ENCODE data around the gene PPP2R5D.

The PPP2R5D gene

DNA sequence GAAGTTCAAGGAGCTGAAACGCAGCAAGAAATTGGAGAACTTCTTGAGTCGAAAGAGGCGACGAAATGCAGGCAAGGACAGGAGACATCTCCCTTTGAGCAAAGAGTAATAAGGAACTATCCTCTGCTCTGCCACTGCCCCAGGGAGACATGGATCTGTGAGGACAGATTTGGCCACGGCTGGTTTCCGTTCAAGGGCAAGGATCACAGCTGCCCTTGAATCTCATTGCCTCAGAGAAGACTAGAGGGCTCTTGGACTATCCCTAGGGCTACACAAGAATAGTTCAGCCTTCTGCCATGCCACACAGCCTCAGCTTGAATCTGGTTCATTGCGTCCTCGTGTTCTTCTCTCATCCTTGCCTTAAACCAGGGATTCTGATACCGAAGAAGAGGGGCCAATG is 44.8 kb downstream of the PPP2R5D start:
- no peak overlapping the region for H2AFZ ChIP-seq (ENCODE audit: low read depth, low read length)
- no peak overlapping the region for H3K27ac ChIP-seq (ENCODE audit: low read length)
- H3K4me2 ChIP-seq (ENCODE audit: low read length): no peak overlapping the region
- no peak for TF ChIP-seq EZH2phosphoT487 (IDR thresholded peaks at IDR 0.05; ENCODE audit: low read depth)
- TF ChIP-seq, protein P1, sequence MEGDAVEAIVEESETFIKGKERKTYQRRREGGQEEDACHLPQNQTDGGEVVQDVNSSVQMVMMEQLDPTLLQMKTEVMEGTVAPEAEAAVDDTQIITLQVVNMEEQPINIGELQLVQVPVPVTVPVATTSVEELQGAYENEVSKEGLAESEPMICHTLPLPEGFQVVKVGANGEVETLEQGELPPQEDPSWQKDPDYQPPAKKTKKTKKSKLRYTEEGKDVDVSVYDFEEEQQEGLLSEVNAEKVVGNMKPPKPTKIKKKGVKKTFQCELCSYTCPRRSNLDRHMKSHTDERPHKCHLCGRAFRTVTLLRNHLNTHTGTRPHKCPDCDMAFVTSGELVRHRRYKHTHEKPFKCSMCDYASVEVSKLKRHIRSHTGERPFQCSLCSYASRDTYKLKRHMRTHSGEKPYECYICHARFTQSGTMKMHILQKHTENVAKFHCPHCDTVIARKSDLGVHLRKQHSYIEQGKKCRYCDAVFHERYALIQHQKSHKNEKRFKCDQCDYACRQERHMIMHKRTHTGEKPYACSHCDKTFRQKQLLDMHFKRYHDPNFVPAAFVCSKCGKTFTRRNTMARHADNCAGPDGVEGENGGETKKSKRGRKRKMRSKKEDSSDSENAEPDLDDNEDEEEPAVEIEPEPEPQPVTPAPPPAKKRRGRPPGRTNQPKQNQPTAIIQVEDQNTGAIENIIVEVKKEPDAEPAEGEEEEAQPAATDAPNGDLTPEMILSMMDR (IDR thresholded peaks at IDR 0.05; ENCODE audit: low read depth, low read length): no peak
- H4K20me1 ChIP-seq (ENCODE audit: insufficient read depth, low read length): no peaks in the 10 kb centered on the region
- peaks cover 60% of the 10 kb centered on the region for H3K36me3 ChIP-seq (replicated peaks; ENCODE audit: low read depth, low read length)
- H3K9ac ChIP-seq (ENCODE audit: low read length): no peak overlapping the region
- no peaks in the 10 kb centered on the region for H3K27me3 ChIP-seq (ENCODE audit: low read depth, low read length)
- H3K79me2 ChIP-seq (ENCODE audit: low read length): peaks cover 4% of the 10 kb centered on the region
- peaks cover 5% of the 10 kb centered on the region for H3K4me1 ChIP-seq (ENCODE audit: low read length)
- H3K9me3 ChIP-seq (ENCODE audit: insufficient read depth, low read length): no peaks in the 10 kb centered on the region
- H3K4me3 ChIP-seq (ENCODE audit: low read length): no peak overlapping the region

DNA sequence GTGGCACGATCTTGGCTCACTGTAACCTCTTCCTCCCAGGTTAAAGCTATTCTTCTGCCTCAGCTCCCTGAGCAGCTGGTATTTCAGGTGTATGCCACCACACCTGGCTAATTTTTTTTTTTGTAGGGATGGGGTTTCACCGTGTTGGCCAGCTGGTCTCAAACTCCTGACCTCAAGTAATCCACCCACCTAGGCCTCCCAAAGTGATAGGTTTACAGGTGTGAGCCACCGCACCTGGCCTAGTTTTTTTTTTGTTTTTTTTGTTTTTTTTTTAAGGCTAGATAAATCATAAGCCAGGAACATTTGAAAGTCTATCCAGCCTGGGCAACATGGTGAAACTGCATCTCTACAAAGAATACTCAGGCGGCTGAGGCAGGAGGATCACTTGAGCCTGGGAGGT is 48.0 kb downstream of the PPP2R5D start:
- Histone ChIP-seq H4K20me1 (ENCODE audit: insufficient read depth, low read length) (no peaks in the 10 kb centered on the region), H3K36me3 (replicated peaks; ENCODE audit: low read depth, low read length) (peaks cover 58% of the 10 kb centered on the region), H3K4me3 (ENCODE audit: low read length) (no peak overlapping the region)

DNA sequence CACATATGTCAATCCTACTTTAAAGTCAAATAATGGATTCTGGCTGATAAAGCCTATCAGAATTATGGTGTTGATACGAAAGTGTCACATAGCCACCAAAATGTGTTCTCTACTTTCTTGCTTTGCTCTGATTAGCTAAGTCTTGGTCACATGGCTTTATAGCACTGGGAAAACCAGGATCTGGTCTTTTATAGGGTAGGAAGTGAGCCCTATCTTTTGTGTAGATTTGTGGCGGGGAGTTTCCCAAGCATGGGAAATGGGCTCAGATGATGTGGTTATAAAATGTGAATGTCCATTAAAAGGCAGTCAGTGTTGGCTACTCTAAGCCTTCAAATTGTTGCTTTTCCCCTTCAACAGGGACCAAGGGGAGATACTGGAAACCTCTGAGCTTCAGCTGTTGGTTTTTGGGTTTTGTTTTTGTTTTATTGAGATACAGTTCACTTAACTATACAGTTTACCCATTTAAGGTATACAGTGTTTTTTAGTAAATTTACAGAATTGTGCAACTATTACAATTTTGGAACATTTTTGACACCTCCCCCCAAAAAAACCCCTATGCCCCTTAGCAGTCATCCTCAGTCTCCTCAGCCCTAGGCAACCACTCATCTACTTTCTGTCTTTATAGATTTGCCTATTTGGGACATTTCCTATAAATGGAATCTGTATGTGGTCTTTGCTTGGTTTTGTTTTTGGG is 49.3 kb downstream of the PPP2R5D start:
- no peak overlapping the region for H2AFZ ChIP-seq (ENCODE audit: low read depth, low read length)
- no peaks in the 10 kb centered on the region for H4K20me1 ChIP-seq (ENCODE audit: insufficient read depth, low read length)
- no peaks in the 10 kb centered on the region for H3K79me2 ChIP-seq (ENCODE audit: low read length)
- H3K36me3 ChIP-seq (replicated peaks; ENCODE audit: low read depth, low read length): peaks cover 64% of the 10 kb centered on the region
- H3K27ac ChIP-seq (ENCODE audit: low read length): no peak overlapping the region
- H3K9me3 ChIP-seq (ENCODE audit: insufficient read depth, low read length): no peaks in the 10 kb centered on the region
- no peaks in the 10 kb centered on the region for H3K27me3 ChIP-seq (ENCODE audit: low read depth, low read length)
- H3K9ac ChIP-seq (ENCODE audit: low read length): no peak overlapping the region
- no peaks in the 10 kb centered on the region for H3K4me1 ChIP-seq (ENCODE audit: low read length)
- H3K4me3 ChIP-seq (ENCODE audit: low read length): no peak overlapping the region
- H3K4me2 ChIP-seq (ENCODE audit: low read length): no peak overlapping the region
- TF ChIP-seq, protein P1 (IDR thresholded peaks at IDR 0.05; ENCODE audit: low read depth, low read length): no peak
- no peak for TF ChIP-seq EZH2phosphoT487 (IDR thresholded peaks at IDR 0.05; ENCODE audit: low read depth)

More for the DNA sequence above, 48.0 kb downstream of the PPP2R5D start:
- no peak for TF ChIP-seq EZH2phosphoT487 (IDR thresholded peaks at IDR 0.05; ENCODE audit: low read depth)
- Histone ChIP-seq H3K27me3 (ENCODE audit: low read depth, low read length) (no peaks in the 10 kb centered on the region), H3K4me2 (ENCODE audit: low read length) (no peak overlapping the region), H3K9ac (ENCODE audit: low read length) (no peak overlapping the region), H3K4me1 (ENCODE audit: low read length) (no peaks in the 10 kb centered on the region), H3K79me2 (ENCODE audit: low read length) (no peaks in the 10 kb centered on the region), H3K27ac (ENCODE audit: low read length) (no peak overlapping the region), H2AFZ (ENCODE audit: low read depth, low read length) (no peak overlapping the region), H3K9me3 (ENCODE audit: insufficient read depth, low read length) (no peaks in the 10 kb centered on the region)

DNA sequence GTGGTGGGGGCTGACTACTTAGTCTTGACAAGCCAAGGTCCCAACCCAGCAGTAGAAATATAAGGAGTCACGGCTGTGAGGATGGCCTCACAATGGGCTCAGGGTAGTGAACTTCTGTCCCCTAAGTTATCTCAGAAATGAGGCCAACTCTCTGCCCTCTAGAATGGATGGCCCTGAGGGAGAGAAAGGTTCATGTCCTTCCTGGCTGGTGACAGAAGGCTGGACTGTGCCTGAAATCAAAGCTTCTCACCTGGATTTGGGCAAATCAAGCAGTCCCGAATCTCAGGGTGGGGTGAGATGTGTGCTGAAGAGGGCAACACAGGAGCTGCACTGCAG is 49.8 kb downstream of the PPP2R5D start:
- no peak overlapping the region for H3K4me2 ChIP-seq (ENCODE audit: low read length)
- H3K9me3 ChIP-seq (ENCODE audit: insufficient read depth, low read length): no peaks in the 10 kb centered on the region
- H3K4me1 ChIP-seq (ENCODE audit: low read length): no peaks in the 10 kb centered on the region
- H2AFZ ChIP-seq (ENCODE audit: low read depth, low read length): no peak overlapping the region
- H3K27me3 ChIP-seq (ENCODE audit: low read depth, low read length): no peaks in the 10 kb centered on the region
- peaks cover 65% of the 10 kb centered on the region for H3K36me3 ChIP-seq (replicated peaks; ENCODE audit: low read depth, low read length)
- no peaks in the 10 kb centered on the region for H3K79me2 ChIP-seq (ENCODE audit: low read length)
- no peak overlapping the region for H3K4me3 ChIP-seq (ENCODE audit: low read length)
- TF ChIP-seq EZH2phosphoT487 (IDR thresholded peaks at IDR 0.05; ENCODE audit: low read depth): no peak
- TF ChIP-seq, protein P1 (IDR thresholded peaks at IDR 0.05; ENCODE audit: low read depth, low read length): no peak
- H4K20me1 ChIP-seq (ENCODE audit: insufficient read depth, low read length): no peaks in the 10 kb centered on the region
- no peak overlapping the region for H3K9ac ChIP-seq (ENCODE audit: low read length)
- H3K27ac ChIP-seq (ENCODE audit: low read length): no peak overlapping the region
